BJ (cell line): ENCODE results near the gene PRAMEF12. TPM values are rescaled to one million over a fixed set of nuclear protein-coding genes. Genes with fewer than 3 reads are reported as not detected.

Experiments used
- CTCF ChIA-PET: fragments of 350-600 bp; formaldehyde crosslinking; extraction: SDS; loops from one replicate; lab custom pipeline; 2021; ENCODE audit warnings: antibody characterized with exemption, inconsistent platforms; lab: Yijun Ruan, JAX
- POLR2A ChIA-PET: fragments of 300-600 bp; sonication (Branson Sonifier 250); formaldehyde crosslinking; extraction: SDS; loops from one replicate; lab custom pipeline; 2021; ENCODE audit warnings: antibody characterized with exemption; lab: Charles Lee
- DNase-seq: peaks from one replicate; pipeline ENCODE4 v3.0.0-alpha.2; 2011; ENCODE audit warnings: low read depth
- H3K27me3 ChIP-seq: 2 replicates; pipeline ENCODE4 v1.6.0; 2011; ENCODE audit warnings: low read length; ENCODE audit not compliant: control insufficient read depth, insufficient read depth
- H3K36me3 ChIP-seq: 2 replicates; pipeline ENCODE4 v1.5.1; 2011; ENCODE audit warnings: low read length; ENCODE audit not compliant: control insufficient read depth, insufficient read depth
- H3K4me3 ChIP-seq: 2 replicates; pipeline ENCODE4 v1.5.1; 2011; ENCODE audit warnings: low read depth, mild to moderate bottlenecking, control low read depth, low read length
- CTCF ChIP-seq: IDR thresholded peaks from 2 replicates; pipeline ENCODE4 v1.5.1; 2011; ENCODE audit warnings: low read depth, mild to moderate bottlenecking, control low read depth, inconsistent platforms, low read length, moderate library complexity; ENCODE audit not compliant: insufficient read depth
- polyA plus RNA-seq: library from polyadenylated mRNA; depleted of rRNA; stranded (reverse); fragments of >200 nt; gene quantifications from 2 replicates; pipeline ENCODE4 v1.2.3, GENCODE V29; 2011

PRAMEF12 gene
- polyA plus RNA-seq, 1 experiment = not detected

- CTCF ChIA-PET = no interaction called here
- no peak for DNase-seq
- POLR2A ChIA-PET = no interaction called here
- H3K36me3 ChIP-seq = no peaks in the 10 kb centered on the region
- no peak overlapping the region for H3K4me3 ChIP-seq
- H3K27me3 ChIP-seq = no peaks in the 10 kb centered on the region
- no peak for TF ChIP-seq CTCF
These were observed 3.5 kb upstream of the PRAMEF12 start for GRCh38 chr1:12769976-12770505.

- no peak for DNase-seq
- Histone ChIP-seq H3K36me3 (no peaks in the 10 kb centered on the region), H3K4me3 (no peak overlapping the region), H3K27me3 (no peaks in the 10 kb centered on the region)
- no peak for TF ChIP-seq CTCF
- ChIA-PET POLR2A (no interaction called here), CTCF (no interaction called here)
These were observed 2.9 kb upstream of the PRAMEF12 start for GRCh38 chr1:12770620-12771019.

GRCh38 chr1:12771186-12771585 is 2.4 kb upstream of the PRAMEF12 start:
- ChIA-PET POLR2A (no interaction called here), CTCF (no interaction called here)

GRCh38 chr1:12772520-12772919 is 1.0 kb upstream of the PRAMEF12 start:
- Histone ChIP-seq H3K27me3 (no peaks in the 10 kb centered on the region), H3K4me3 (no peak overlapping the region), H3K36me3 (no peaks in the 10 kb centered on the region)
- ChIA-PET POLR2A (no interaction called here), CTCF (interaction anchor here (1.2 kb wide), 1 partner anchor 14 kb away, joined by 3 read pairs; no protein-coding TSS in a partner anchor)
- TF ChIP-seq CTCF = no peak
- DNase-seq = no peak

More at GRCh38 chr1:12771186-12771585, 2.4 kb upstream of the PRAMEF12 start:
- DNase-seq = no peak
- no peaks in the 10 kb centered on the region for H3K36me3 ChIP-seq
- H3K27me3 ChIP-seq = no peaks in the 10 kb centered on the region
- no peak for TF ChIP-seq CTCF
- no peak overlapping the region for H3K4me3 ChIP-seq

GRCh38 chr1:12774801-12775345 is 1.3 kb downstream of the PRAMEF12 start:
- no peak for TF ChIP-seq CTCF
- ChIA-PET POLR2A (no interaction called here), CTCF (interaction anchor here (0.6 to 0.8 kb wide), 2 partner anchors 22 to 117 kb away, joined by 3 read pairs; no protein-coding TSS in a partner anchor)
- H3K27me3 ChIP-seq = no peaks in the 10 kb centered on the region
- no peak for DNase-seq
- no peak overlapping the region for H3K4me3 ChIP-seq
- no peaks in the 10 kb centered on the region for H3K36me3 ChIP-seq
